Ishikawa (cell line): ENCODE data around the gene PITPNB.

Experiments
- CEBPB ChIP-seq: IDR thresholded peaks from 2 replicates; pipeline ENCODE4 v1.6.1; 2012
- CREB1 ChIP-seq: IDR thresholded peaks from 2 replicates; pipeline ENCODE4 v1.6.1; 2012; ENCODE audit warnings: low read depth
- EGR1 ChIP-seq: IDR thresholded peaks from 2 replicates; pipeline ENCODE4 v1.6.1; 2012
- EP300 ChIP-seq: IDR thresholded peaks from 2 replicates; pipeline ENCODE4 v1.6.1; 2012; ENCODE audit warnings: borderline replicate concordance
- FOXM1 ChIP-seq: IDR thresholded peaks from 2 replicates; pipeline ENCODE4 v1.6.1; 2012; ENCODE audit warnings: low read depth, borderline replicate concordance
- RAD21 ChIP-seq: IDR thresholded peaks from 2 replicates; pipeline ENCODE4 v1.6.1; 2012; ENCODE audit warnings: low read depth
- TAF1 ChIP-seq: IDR thresholded peaks from 2 replicates; pipeline ENCODE4 v1.6.1; 2012; ENCODE audit warnings: low read depth, mild to moderate bottlenecking
- TCF12 ChIP-seq: IDR thresholded peaks from 2 replicates; pipeline ENCODE4 v1.6.1; 2012; ENCODE audit warnings: low read depth
- USF1 ChIP-seq: IDR thresholded peaks from 2 replicates; pipeline ENCODE4 v1.6.1; 2012
- YY1 ChIP-seq: IDR thresholded peaks from 2 replicates; pipeline ENCODE4 v1.6.1; 2012; ENCODE audit warnings: low read depth
- ZBTB7A ChIP-seq: IDR thresholded peaks from 2 replicates; pipeline ENCODE4 v1.6.1; 2012; ENCODE audit warnings: low read depth
- TF ChIP-seq, protein P1 (sequence below): IDR thresholded peaks from 2 replicates; pipeline ENCODE4 v1.6.1; 2012
- TF ChIP-seq, protein P2 (sequence below): IDR thresholded peaks from 2 replicates; pipeline ENCODE4 v1.6.1; 2012; ENCODE audit warnings: low read depth, mild to moderate bottlenecking

DNA sequence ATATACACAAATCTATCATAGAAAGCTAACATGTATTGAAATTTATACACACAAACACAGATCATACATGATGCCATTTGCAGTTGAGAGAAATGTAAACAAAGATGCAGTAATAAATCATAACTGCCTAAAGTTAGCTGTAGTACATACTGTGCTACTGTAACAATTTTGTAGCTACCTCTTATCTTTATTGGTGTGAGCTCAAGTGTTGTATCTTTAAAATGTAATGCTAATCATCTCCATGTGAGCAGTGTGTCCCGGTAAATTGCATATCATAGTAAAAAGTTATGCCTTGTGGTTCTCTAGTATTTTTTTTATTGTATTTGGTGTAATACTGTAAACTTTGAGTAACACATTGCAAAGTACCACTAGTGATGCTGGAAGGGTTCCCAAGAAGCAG is 16.8 kb upstream of the PITPNB start:
- no peak for TF ChIP-seq RAD21
- TF ChIP-seq EP300 = no peak
- no peak for TF ChIP-seq YY1
- TF ChIP-seq USF1 = no peak
- no peak for TF ChIP-seq ZBTB7A
- TF ChIP-seq, protein P1, sequence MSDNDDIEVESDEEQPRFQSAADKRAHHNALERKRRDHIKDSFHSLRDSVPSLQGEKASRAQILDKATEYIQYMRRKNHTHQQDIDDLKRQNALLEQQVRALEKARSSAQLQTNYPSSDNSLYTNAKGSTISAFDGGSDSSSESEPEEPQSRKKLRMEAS = no peak
- TF ChIP-seq, protein P2, sequence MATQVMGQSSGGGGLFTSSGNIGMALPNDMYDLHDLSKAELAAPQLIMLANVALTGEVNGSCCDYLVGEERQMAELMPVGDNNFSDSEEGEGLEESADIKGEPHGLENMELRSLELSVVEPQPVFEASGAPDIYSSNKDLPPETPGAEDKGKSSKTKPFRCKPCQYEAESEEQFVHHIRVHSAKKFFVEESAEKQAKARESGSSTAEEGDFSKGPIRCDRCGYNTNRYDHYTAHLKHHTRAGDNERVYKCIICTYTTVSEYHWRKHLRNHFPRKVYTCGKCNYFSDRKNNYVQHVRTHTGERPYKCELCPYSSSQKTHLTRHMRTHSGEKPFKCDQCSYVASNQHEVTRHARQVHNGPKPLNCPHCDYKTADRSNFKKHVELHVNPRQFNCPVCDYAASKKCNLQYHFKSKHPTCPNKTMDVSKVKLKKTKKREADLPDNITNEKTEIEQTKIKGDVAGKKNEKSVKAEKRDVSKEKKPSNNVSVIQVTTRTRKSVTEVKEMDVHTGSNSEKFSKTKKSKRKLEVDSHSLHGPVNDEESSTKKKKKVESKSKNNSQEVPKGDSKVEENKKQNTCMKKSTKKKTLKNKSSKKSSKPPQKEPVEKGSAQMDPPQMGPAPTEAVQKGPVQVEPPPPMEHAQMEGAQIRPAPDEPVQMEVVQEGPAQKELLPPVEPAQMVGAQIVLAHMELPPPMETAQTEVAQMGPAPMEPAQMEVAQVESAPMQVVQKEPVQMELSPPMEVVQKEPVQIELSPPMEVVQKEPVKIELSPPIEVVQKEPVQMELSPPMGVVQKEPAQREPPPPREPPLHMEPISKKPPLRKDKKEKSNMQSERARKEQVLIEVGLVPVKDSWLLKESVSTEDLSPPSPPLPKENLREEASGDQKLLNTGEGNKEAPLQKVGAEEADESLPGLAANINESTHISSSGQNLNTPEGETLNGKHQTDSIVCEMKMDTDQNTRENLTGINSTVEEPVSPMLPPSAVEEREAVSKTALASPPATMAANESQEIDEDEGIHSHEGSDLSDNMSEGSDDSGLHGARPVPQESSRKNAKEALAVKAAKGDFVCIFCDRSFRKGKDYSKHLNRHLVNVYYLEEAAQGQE = no peak
- TF ChIP-seq FOXM1 = no peak
- TF ChIP-seq CEBPB = no peak
- TF ChIP-seq EGR1 = no peak
- TF ChIP-seq TCF12 = no peak
- TF ChIP-seq CREB1 = no peak
- TF ChIP-seq TAF1 = no peak
